HG03159 (cell line): ENCODE results near the gene EPAS1.

Experiments used
- ATAC-seq: cut with Tn5 transposase; IDR thresholded peaks from one replicate; pipeline ENCODE4 v1.9.1; 2021; ENCODE audit warnings: mild to moderate bottlenecking, moderate library complexity; ENCODE audit not compliant: unreplicated experiment

The EPAS1 gene

GRCh38 chr2:46318579-46319460 lies 21.6 kb downstream of the EPAS1 start:
- ATAC-seq, result no peak

GRCh38 chr2:46319711-46320110 lies 22.5 kb downstream of the EPAS1 start:
- no peak for ATAC-seq

- no peak for ATAC-seq
Measured at GRCh38 chr2:46320141-46320567, 22.9 kb downstream of the EPAS1 start.

GRCh38 chr2:46323730-46324129 lies 26.5 kb downstream of the EPAS1 start:
- no peak for ATAC-seq

- ATAC-seq, result no peak
Measured at GRCh38 chr2:46325182-46325928, 28.1 kb downstream of the EPAS1 start.

GRCh38 chr2:46326231-46326980 lies 29.2 kb downstream of the EPAS1 start:
- ATAC-seq, result no peak

GRCh38 chr2:46327627-46328026 lies 30.4 kb downstream of the EPAS1 start:
- no peak for ATAC-seq

- ATAC-seq, result no peak
Measured at GRCh38 chr2:46328291-46328690, 31.1 kb downstream of the EPAS1 start.

- no peak for ATAC-seq
Measured at GRCh38 chr2:46328829-46329228, 31.6 kb downstream of the EPAS1 start.

- no peak for ATAC-seq
Measured at GRCh38 chr2:46329340-46329739, 32.1 kb downstream of the EPAS1 start.

GRCh38 chr2:46329803-46330775 lies 32.9 kb downstream of the EPAS1 start:
- no peak for ATAC-seq

- no peak for ATAC-seq
Measured at GRCh38 chr2:46331109-46331766, 34.0 kb downstream of the EPAS1 start.

- ATAC-seq, result no peak
Measured at GRCh38 chr2:46332686-46333281, 35.6 kb downstream of the EPAS1 start.

GRCh38 chr2:46333912-46334311 lies 36.7 kb downstream of the EPAS1 start:
- no peak for ATAC-seq

GRCh38 chr2:46334389-46335271 lies 37.4 kb downstream of the EPAS1 start:
- no peak for ATAC-seq

- no peak for ATAC-seq
Measured at GRCh38 chr2:46335391-46336282, 38.4 kb downstream of the EPAS1 start.

GRCh38 chr2:46336283-46336959 lies 39.2 kb downstream of the EPAS1 start:
- ATAC-seq, result no peak
